Inflammatory macrophage treated with lipopolysaccharide for 1 hour (primary cell): ENCODE results near the gene DDX18.
A peak's percentile ranks its signal among the peaks of the same experiment; 100 is the strongest.

Source experiments
- DNase-seq, 2 donors: peaks; one replicate each; pipeline ENCODE4 v3.0.0-alpha.2; 2020 to 2022

Gene DDX18

GRCh38 chr2:117835990-117836760 lies 21.7 kb downstream of the DDX18 start:
- peak; percentile 29 to 54 for DNase-seq

DNA sequence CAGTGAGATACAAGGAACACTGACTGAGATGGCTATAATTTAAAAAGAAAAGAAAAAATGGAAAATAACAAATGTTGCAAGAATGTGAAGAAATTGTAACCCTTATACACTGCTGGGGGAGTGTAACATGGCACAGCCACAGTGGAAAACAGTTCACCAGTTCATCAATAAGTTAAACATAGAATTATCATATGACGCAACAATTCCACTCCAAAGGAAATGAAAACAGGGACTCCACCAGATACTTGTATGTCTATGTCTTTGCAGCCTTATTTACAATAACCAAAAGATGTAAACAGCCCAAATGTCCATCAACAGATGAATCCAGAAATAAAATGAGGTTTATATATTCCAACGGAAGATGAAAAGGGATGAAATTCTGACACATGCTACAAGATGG lies 30.8 kb downstream of the DDX18 start:
- DNase-seq, result no peak

- DNase-seq, result no peak
These were observed 35.5 kb downstream of the DDX18 start for GRCh38 chr2:117850015-117850414.

DNA sequence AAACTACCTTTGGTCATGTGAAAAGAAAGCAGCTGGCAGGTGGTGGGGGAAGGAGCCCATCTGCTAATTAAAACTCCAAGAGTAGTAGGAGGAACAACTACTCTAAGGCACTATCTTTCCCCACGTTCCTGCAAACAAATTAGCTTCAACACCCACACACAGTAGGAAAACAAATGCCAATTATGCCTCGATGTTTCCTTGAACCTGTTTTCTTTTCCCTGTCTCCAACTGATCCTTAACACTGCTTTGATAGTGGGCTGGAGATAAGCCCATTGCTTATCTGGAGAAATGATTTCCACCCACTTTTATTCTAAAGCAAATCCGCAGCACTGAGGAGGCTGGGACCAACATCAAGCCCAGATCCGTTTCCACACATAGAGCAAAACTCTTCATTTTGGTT lies 36.0 kb downstream of the DDX18 start:
- DNase-seq, result no peak

GRCh38 chr2:117851969-117852368 lies 37.5 kb downstream of the DDX18 start:
- DNase-seq, result no peak

- no peak for DNase-seq
These were observed 38.8 kb downstream of the DDX18 start for GRCh38 chr2:117853316-117853715.

DNA sequence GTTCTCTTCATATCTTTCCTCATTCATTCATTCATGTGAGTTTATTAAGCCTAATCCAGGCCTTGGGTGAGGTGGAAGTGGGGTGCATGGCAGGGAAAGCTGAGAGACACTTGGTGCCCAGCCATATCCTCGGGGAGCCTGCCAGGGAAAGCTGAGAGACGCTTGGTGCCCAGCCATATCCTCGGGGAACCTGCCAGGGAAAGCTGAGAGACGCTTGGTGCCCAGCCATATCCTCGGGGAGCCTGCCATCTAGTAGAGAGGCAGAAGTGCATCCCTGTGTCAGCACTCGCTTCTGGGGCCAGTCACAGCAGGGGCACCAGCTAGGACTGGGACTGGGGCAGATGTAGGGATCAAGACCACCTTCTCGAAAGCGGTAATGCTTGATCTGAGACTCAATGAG lies 39.4 kb downstream of the DDX18 start:
- DNase-seq, result no peak

GRCh38 chr2:117854610-117855009 lies 40.1 kb downstream of the DDX18 start:
- no peak for DNase-seq

GRCh38 chr2:117855886-117856285 lies 41.4 kb downstream of the DDX18 start:
- no peak for DNase-seq

DNA sequence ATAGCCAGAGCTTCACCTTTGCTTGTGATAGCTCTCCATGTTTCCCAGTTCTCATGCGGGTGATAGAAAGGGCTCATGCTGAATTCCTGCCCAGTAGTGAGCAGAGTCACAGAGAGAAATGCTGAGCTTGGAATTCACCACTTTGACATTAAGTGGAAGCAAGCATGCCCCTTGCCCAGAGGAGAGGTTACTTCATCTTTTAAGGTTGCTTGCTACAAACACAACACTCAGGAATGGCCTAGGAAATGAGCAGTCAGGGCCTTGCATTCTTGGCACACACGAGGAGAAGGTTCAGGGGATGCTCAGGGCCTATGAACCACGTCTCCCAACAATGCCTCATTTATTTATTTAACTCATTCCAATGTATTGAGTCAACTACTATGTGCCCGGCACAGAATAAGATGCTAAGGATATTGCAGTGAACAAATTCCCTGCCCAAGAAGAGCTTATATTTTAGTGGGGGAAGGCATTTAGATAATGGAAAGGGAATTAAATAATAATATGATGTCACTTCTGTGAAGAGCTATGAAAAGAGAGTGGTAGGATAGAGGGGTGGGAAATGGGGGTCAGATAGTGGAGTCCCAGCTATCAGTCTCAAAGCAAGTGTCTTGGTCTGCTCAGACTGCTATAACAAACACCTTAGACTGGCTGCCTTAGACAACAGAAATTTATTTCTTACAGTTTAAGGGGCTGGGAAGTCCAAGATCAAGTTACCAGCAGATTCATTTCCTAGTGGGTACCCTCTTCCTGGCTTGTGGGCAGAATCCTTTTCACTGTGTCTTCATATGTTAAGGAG lies 42.1 kb downstream of the DDX18 start:
- no peak for DNase-seq

DNA sequence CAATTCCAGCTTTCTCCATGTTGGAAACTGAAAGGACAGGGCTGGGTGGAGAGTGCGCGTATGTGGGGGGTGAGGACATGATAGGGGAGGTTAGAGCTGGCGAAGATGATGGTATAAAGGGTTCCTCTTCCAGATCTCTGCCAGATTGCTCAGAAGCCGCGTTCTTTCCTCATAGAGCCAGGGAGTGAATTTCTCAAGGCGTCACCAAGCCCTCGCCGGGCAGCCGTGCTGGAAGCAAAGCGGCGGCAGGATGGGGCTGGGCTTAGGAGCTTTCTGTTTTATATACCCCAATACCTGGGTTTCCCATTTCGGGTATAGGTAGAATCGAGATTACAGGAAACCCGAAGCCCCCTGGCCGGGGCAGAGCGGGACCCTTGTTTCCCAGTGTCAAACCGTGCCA lies 43.8 kb downstream of the DDX18 start:
- DNase-seq, result no peak

DNA sequence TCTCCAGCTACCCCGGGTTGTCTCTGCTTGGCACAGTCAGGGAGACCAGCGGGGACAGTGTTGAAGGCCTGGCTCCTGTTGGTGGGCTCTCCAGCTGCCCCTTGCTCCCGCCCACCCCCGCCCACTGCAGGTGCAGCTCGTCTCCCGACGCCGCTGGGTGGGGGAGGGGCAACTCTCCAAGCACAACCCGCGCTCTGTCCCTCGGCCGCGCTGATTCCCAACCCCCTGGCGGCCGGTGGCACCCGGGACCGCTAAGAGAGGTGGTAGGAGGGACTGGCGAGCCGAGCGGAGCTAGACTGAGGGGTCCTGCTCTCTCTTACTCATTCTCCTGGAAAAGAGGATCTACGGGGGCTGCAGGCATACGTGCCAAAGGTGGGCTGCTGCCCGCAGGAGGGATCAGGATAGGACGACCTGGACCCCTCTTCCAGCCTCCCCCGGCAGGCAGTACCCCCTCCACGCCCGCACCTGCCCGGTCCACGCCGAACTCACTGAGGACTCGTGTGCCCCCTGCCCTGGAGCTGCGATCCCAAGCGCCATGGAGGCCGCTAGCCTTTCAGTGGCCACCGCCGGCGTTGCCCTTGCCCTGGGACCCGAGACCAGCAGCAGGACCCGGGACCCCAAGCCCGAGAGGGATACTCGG lies 44.5 kb downstream of the DDX18 start:
- no peak for DNase-seq

DNA sequence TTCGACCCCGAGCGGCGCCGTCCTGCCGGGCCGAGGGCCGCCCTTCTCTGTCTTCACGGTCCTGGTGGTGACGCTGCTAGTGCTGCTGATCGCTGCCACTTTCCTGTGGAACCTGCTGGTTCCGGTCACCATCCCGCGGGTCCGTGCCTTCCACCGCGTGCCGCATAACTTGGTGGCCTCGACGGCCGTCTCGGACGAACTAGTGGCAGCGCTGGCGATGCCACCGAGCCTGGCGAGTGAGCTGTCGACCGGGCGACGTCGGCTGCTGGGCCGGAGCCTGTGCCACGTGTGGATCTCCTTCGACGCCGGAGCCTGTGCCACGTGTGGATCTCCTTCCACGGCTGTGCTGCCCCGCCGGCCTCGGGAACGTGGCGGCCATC lies 45.0 kb downstream of the DDX18 start:
- DNase-seq, result no peak

- DNase-seq, result no peak
These were observed 45.6 kb downstream of the DDX18 start for GRCh38 chr2:117859924-117860647.

DNA sequence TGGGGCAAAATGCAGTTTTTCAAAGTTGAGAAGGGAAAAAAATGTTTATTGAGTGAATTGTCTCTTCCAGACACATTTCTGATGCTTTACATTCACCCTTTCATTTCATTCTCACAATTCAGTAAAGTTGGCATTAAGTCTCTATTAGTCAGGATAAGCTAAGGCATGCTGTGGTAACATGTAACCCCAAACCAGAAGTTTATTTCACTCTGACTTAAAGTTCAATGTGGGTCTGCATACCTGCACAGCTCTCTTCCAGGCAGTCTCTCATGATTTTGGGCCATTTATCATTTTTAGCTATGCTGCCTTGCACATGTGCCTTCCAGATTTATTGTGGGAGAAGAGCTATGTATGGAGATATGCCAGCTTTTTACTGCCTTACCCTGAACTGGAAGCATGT lies 48.0 kb downstream of the DDX18 start:
- no peak for DNase-seq

- DNase-seq, result no peak
These were observed 61.3 kb downstream of the DDX18 start for GRCh38 chr2:117875786-117876185.

GRCh38 chr2:117879003-117879402 lies 64.5 kb downstream of the DDX18 start:
- DNase-seq, result no peak
